Cardiac muscle cell (in vitro differentiated cells and primary cell): ENCODE data around the gene RILPL2. TPM values are rescaled to one million over a fixed set of nuclear protein-coding genes. Genes with fewer than 3 reads are reported as not detected.
A peak's percentile ranks its signal among the peaks of the same experiment; 100 is the strongest.
"Not testable (repeated sequence)": the region's sequence is repeated elsewhere in the genome, so short reads cannot be mapped to it uniquely, and the experiment has no call there.

Experiments used
- DNase-seq, 2 donors: peaks; one replicate each; pipeline versions ENCODE4 v3.0.0 to v3.0.0-alpha.2; 2010 to 2017; ENCODE audit warnings: low read depth in 1 of 2, low spot score in 1 of 2
- H3K27ac ChIP-seq: fragments of 200-600 bp; sonication (generic); 2 replicates; pipeline ENCODE4 v1.5.1; 2016
- H3K27me3 ChIP-seq: fragments of 200-600 bp; sonication (generic); 2 replicates; pipeline ENCODE4 v1.6.0; 2016; ENCODE audit warnings: control low read depth
- H3K36me3 ChIP-seq: fragments of 200-600 bp; sonication (generic); 2 replicates; pipeline ENCODE4 v1.5.1; 2016; ENCODE audit warnings: control low read depth
- H3K4me1 ChIP-seq: fragments of 200-600 bp; sonication (generic); 2 replicates; pipeline ENCODE4 v1.8.1; 2017; ENCODE audit warnings: low read depth, mild to moderate bottlenecking, mixed run types
- H3K4me3 ChIP-seq: fragments of 200-600 bp; sonication (generic); 2 replicates; pipeline ENCODE4 v1.5.1; 2016; ENCODE audit warnings: mild to moderate bottlenecking
- H3K9me3 ChIP-seq: fragments of 200-600 bp; sonication (generic); 2 replicates; pipeline ENCODE4 v1.5.1; 2017; ENCODE audit warnings: low read depth, mild to moderate bottlenecking, control low read depth
- CTCF ChIP-seq: IDR thresholded peaks from 2 replicates; pipeline ENCODE4 v1.5.1; 2012; ENCODE audit warnings: low read depth, mild to moderate bottlenecking, low read length
- polyA plus RNA-seq: library from polyadenylated mRNA; unstranded; fragments of >200 nt; fragmentation: Nextera tagmentation; extraction: Ambion mirVana; gene quantifications from 2 replicates; pipeline ENCODE4 v1.2.1, GENCODE V29; 2016
- total RNA-seq: library from RNA; depleted of rRNA; stranded (reverse); fragments of >200 nt; gene quantifications from 2 replicates; pipeline ENCODE4 v1.2.3, GENCODE V29; 2016

Gene RILPL2
- total and polyA plus RNA-seq, 2 experiments from 2014 or later, result 3.2 to 4.6 TPM

GRCh38 chr12:123369229-123369628 is 67.3 kb downstream of the RILPL2 start:
- no peak for DNase-seq
- H3K4me1 ChIP-seq, result peaks cover 9% of the 10 kb centered on the region
- no peak for TF ChIP-seq CTCF
- H3K27me3 ChIP-seq, result no peaks in the 10 kb centered on the region
- no peaks in the 10 kb centered on the region for H3K36me3 ChIP-seq
- H3K9me3 ChIP-seq, result no peaks in the 10 kb centered on the region
- no peak overlapping the region for H3K27ac ChIP-seq
- H3K4me3 ChIP-seq, result no peak overlapping the region

- H3K4me1 ChIP-seq, H3K9me3 ChIP-seq, DNase-seq, H3K27ac ChIP-seq, H3K4me3 ChIP-seq, H3K27me3 ChIP-seq, H3K36me3 ChIP-seq: not testable (repeated sequence)
Measured at GRCh38 chr12:123368431-123368830, 68.1 kb downstream of the RILPL2 start.

GRCh38 chr12:123367511-123367910 is 69.0 kb downstream of the RILPL2 start:
- peak in 1 of 2 donors; percentile 13 for DNase-seq
- Histone ChIP-seq H3K9me3 (no peaks in the 10 kb centered on the region), H3K4me3 (no peak overlapping the region), H3K4me1 (peaks cover 11% of the 10 kb centered on the region), H3K27me3 (no peaks in the 10 kb centered on the region), H3K27ac (no peak overlapping the region), H3K36me3 (no peaks in the 10 kb centered on the region)
- no peak for TF ChIP-seq CTCF

Other genes with a start within 250 kb of the RILPL2 start
- gene MPHOSPH9, start 203.5 kb downstream of the RILPL2 start, total RNA-seq, result 47.8 and 90.9 TPM in 2 replicates
- 18.1 and 42.8 TPM in 2 replicates for gene MPHOSPH9, start 203.5 kb downstream of the RILPL2 start, polyA plus RNA-seq
- gene MTRFR, start 203.2 kb downstream of the RILPL2 start, total RNA-seq, result 15.0 and 25.8 TPM in 2 replicates
- 31.9 and 40.8 TPM in 2 replicates for gene MTRFR, start 203.2 kb downstream of the RILPL2 start, polyA plus RNA-seq
- gene CDK2AP1, start 164.8 kb downstream of the RILPL2 start, total RNA-seq, result 48.0 and 60.7 TPM in 2 replicates
- 101 and 122 TPM in 2 replicates for gene CDK2AP1, start 164.8 kb downstream of the RILPL2 start, polyA plus RNA-seq
- 10.3 and 17.7 TPM in 2 replicates for gene SBNO1, start 71.8 kb downstream of the RILPL2 start, total RNA-seq
- 10.4 and 21.4 TPM in 2 replicates for gene SBNO1, start 71.8 kb downstream of the RILPL2 start, polyA plus RNA-seq
- gene KMT5A, start 52.6 kb downstream of the RILPL2 start, total RNA-seq, result 34.2 and 63.3 TPM in 2 replicates
- 35.4 and 48.3 TPM in 2 replicates for gene KMT5A, start 52.6 kb downstream of the RILPL2 start, polyA plus RNA-seq
- gene SNRNP35, start 21.5 kb upstream of the RILPL2 start, total RNA-seq, result 18.9 and 32.0 TPM in 2 replicates
- 36.8 and 41.9 TPM in 2 replicates for gene SNRNP35, start 21.5 kb upstream of the RILPL2 start, polyA plus RNA-seq
- 33.7 and 57.8 TPM in 2 replicates for gene RILPL1, start 97.0 kb upstream of the RILPL2 start, total RNA-seq
- gene RILPL1, start 97.0 kb upstream of the RILPL2 start, polyA plus RNA-seq, result 68.4 and 69.3 TPM in 2 replicates
- gene TMED2, start 147.9 kb upstream of the RILPL2 start, total RNA-seq, result 122 and 233 TPM in 2 replicates
- gene TMED2, start 147.9 kb upstream of the RILPL2 start, polyA plus RNA-seq, result 126 and 217 TPM in 2 replicates
- gene DDX55, start 165.4 kb upstream of the RILPL2 start, total RNA-seq, result 14.9 and 16.1 TPM in 2 replicates
- 15.2 and 18.5 TPM in 2 replicates for gene DDX55, start 165.4 kb upstream of the RILPL2 start, polyA plus RNA-seq
- gene EIF2B1, start 197.0 kb upstream of the RILPL2 start, total RNA-seq, result 129 and 144 TPM in 2 replicates
- 48.5 and 57.6 TPM in 2 replicates for gene EIF2B1, start 197.0 kb upstream of the RILPL2 start, polyA plus RNA-seq
- gene GTF2H3, start 197.1 kb upstream of the RILPL2 start, total RNA-seq, result 12.7 and 16.2 TPM in 2 replicates
- gene GTF2H3, start 197.1 kb upstream of the RILPL2 start, polyA plus RNA-seq, result 14.7 and 19.6 TPM in 2 replicates
- 5.8 and 7.5 TPM in 2 replicates for gene TCTN2, start 234.4 kb upstream of the RILPL2 start, total RNA-seq
- gene TCTN2, start 234.4 kb upstream of the RILPL2 start, polyA plus RNA-seq, result 4.3 and 5.0 TPM in 2 replicates